ENCODE data around the gene MTHFSD. TPM values are rescaled to one million over a fixed set of nuclear protein-coding genes. Genes with fewer than 3 reads are reported as not detected.

Gene MTHFSD
- polyA plus RNA-seq, 1 donor (not counting 4 experiments of a cell fraction or from before 2014, with no cell fraction given) = 14.7 TPM

DNA sequence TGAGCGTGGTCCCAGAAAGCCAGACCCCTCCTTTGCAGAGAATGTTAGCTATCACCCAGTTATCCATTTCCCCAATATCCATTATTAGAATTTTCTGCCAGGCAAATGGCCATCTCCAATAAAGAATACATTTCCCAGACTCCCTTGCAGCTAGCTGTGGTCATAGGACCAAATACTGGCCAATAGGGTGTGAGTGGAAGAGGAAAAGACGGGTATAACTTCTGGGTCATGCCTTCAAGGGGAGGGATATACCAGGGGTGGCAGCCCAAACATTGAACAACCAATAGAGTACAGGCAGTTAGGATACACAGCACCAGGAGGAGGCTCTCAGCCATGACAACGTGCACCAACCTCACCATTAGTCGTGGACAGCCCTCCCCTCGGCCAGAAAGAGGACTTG, 70.8 kb downstream of the MTHFSD start:
- TF ChIP-seq EZH2 (IDR thresholded peaks at IDR 0.05; ENCODE audit: low read length) (no peak), CTCF (optimal IDR thresholded peaks at IDR 0.05 in 1 of 3, IDR thresholded peaks at IDR 0.05 in 1 of 3, conservative IDR thresholded peaks at IDR 0.05 in 1 of 3; ENCODE audit: extremely low read depth in 1 of 3, insufficient read depth in 2 of 3, low read length in 3 of 3) (no peak)

GRCh38 chr16:86481607-86482006, 73.4 kb downstream of the MTHFSD start:
- H3K27me3 ChIP-seq (ENCODE audit: control insufficient read depth, extremely low read depth, insufficient read depth, low read length) = peaks cover 13% of the 10 kb centered on the region

More for the DNA sequence above, 70.8 kb downstream of the MTHFSD start:
- no peak overlapping the region for H3K4me2 ChIP-seq (ENCODE audit: control insufficient read depth, extremely low read depth, insufficient read depth, low read depth, low read length)
- no peaks in the 10 kb centered on the region for H3K36me3 ChIP-seq (ENCODE audit: control insufficient read depth in 2 of 2, extremely low read depth in 1 of 2, insufficient read depth in 2 of 2, low read length in 2 of 2)
- H3K27ac ChIP-seq (ENCODE audit: control insufficient read depth, insufficient read depth, low read length) = no peak overlapping the region
- H3K9me1 ChIP-seq (ENCODE audit: control insufficient read depth, extremely low read depth, insufficient read depth, low read length) = no peaks in the 10 kb centered on the region
- no peaks in the 10 kb centered on the region for H4K20me1 ChIP-seq (ENCODE audit: control insufficient read depth, extremely low read depth, insufficient read depth, low read length)
- H3K9me3 ChIP-seq (ENCODE audit: control insufficient read depth, low read depth, low read length) = peaks cover 2% of the 10 kb centered on the region
- H3K27me3 ChIP-seq (ENCODE audit: control insufficient read depth, extremely low read depth, insufficient read depth, low read length) = peaks cover 2% of the 10 kb centered on the region
- DNase-seq (ENCODE audit: low read depth, low spot score) (no peak), FAIRE-seq (no peak)
- no peaks in the 10 kb centered on the region for H3K79me2 ChIP-seq (ENCODE audit: control insufficient read depth, insufficient read depth, low read length)
- H2AFZ ChIP-seq (ENCODE audit: control insufficient read depth, low read length) = no peak overlapping the region
- no peak overlapping the region for H3K4me3 ChIP-seq (ENCODE audit: control insufficient read depth in 2 of 3, extremely low read depth in 1 of 3, insufficient read depth in 2 of 3, low read depth in 1 of 3, low read length in 3 of 3)
- H3K9ac ChIP-seq (ENCODE audit: control insufficient read depth, extremely low read depth, insufficient read depth, low read length) = no peak overlapping the region
- no peaks in the 10 kb centered on the region for H3K4me1 ChIP-seq (ENCODE audit: control insufficient read depth, extremely low read depth, insufficient read depth, low read length)
- dilution Hi-C loops (cut with MboI; ENCODE audit: extremely low pct_ligation_motif_present, low sequenced_read_pairs) = no loop called here

More at GRCh38 chr16:86481607-86482006, 73.4 kb downstream of the MTHFSD start:
- Histone ChIP-seq H3K36me3 (ENCODE audit: control insufficient read depth in 2 of 2, extremely low read depth in 1 of 2, insufficient read depth in 2 of 2, low read length in 2 of 2) (no peaks in the 10 kb centered on the region), H2AFZ (ENCODE audit: control insufficient read depth, low read length) (no peak overlapping the region), H3K4me2 (ENCODE audit: control insufficient read depth, extremely low read depth, insufficient read depth, low read depth, low read length) (no peak overlapping the region), H3K4me1 (ENCODE audit: control insufficient read depth, extremely low read depth, insufficient read depth, low read length) (no peaks in the 10 kb centered on the region), H3K9me3 (ENCODE audit: control insufficient read depth, low read depth, low read length) (peaks cover 2% of the 10 kb centered on the region), H4K20me1 (ENCODE audit: control insufficient read depth, extremely low read depth, insufficient read depth, low read length) (no peaks in the 10 kb centered on the region), H3K79me2 (ENCODE audit: control insufficient read depth, insufficient read depth, low read length) (no peaks in the 10 kb centered on the region), H3K9ac (ENCODE audit: control insufficient read depth, extremely low read depth, insufficient read depth, low read length) (no peak overlapping the region), H3K4me3 (ENCODE audit: control insufficient read depth in 2 of 3, extremely low read depth in 1 of 3, insufficient read depth in 2 of 3, low read depth in 1 of 3, low read length in 3 of 3) (no peak overlapping the region), H3K27ac (ENCODE audit: control insufficient read depth, insufficient read depth, low read length) (no peak overlapping the region), H3K9me1 (ENCODE audit: control insufficient read depth, extremely low read depth, insufficient read depth, low read length) (no peaks in the 10 kb centered on the region)
- FAIRE-seq (no peak), DNase-seq (ENCODE audit: low read depth, low spot score) (no peak)
- dilution Hi-C loops (cut with MboI; ENCODE audit: extremely low pct_ligation_motif_present, low sequenced_read_pairs) = no loop called here
- no peak for TF ChIP-seq CTCF (optimal IDR thresholded peaks at IDR 0.05 in 1 of 3, IDR thresholded peaks at IDR 0.05 in 1 of 3, conservative IDR thresholded peaks at IDR 0.05 in 1 of 3; ENCODE audit: extremely low read depth in 1 of 3, insufficient read depth in 2 of 3, low read length in 3 of 3)
- no peak for TF ChIP-seq EZH2 (IDR thresholded peaks at IDR 0.05; ENCODE audit: low read length)
